IPS-18c (cell line): ENCODE data around the gene AUTS2.

ENCODE experiments used
- H3K4me3 ChIP-seq: 2 replicates; pipeline ENCODE4 v1.7.0; 2013; ENCODE audit warnings: low read depth, mild to moderate bottlenecking, low read length, moderate library complexity; ENCODE audit not compliant: insufficient read depth
- H3K9me3 ChIP-seq: one replicate; pipeline ENCODE4 v1.6.1; 2013; ENCODE audit warnings: mild to moderate bottlenecking, low read length, moderate library complexity; ENCODE audit not compliant: control insufficient read depth, insufficient read depth

AUTS2 gene

DNA sequence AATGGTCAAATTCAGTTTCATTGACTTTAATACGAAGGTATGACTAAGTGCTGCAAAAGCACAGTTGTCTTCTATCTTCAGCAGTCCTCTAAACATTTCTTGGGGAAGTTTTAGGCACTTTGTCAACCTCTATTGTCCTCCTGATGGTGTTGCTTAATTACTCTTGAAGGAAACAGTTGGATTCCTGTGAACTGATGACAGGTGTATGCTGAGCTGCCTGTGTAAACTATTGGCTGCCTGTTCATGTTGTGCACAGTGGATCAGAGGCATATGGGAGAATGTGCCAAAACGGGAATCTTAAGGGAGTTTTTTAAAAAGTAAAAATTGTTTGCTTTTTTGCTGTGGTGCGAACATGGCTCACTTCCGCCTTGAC is 221.0 kb downstream of the AUTS2 start:
- Histone ChIP-seq H3K4me3 (no peak overlapping the region), H3K9me3 (no peaks in the 10 kb centered on the region)

DNA sequence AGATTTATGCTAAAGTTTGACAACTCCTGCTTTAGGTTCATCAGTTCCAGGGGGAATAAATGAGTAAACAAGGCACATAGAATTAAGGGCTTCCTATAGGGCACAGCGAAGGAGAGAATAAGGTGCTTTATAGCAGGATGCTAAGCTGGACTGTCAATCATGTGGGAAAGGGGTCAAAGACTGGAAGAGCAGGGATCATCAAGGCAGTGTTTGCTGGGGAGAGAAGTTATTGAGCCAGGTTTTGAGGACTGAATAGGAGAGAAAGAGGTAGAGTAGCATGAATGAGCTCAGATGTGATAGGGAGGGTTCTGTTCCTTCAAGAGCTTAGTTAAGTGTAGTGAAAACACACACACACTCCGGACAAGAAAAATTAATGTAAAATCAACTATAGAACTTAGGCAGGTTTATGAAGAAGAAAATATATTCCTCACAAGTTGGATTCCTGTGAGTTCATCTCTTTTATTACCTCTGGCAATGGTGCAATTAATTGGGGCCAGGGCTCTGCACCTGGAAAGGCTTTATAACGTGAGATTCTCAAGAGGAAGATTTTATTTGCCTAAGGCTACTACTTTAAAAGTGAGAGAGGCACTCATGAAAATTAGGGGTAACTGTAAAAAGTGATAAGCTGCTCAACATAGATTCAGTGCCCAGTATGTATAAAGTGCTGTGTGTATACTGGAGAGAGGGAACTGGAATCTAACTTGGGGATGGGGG is 222.4 kb downstream of the AUTS2 start:
- Histone ChIP-seq H3K9me3 (no peaks in the 10 kb centered on the region), H3K4me3 (no peak overlapping the region)

DNA sequence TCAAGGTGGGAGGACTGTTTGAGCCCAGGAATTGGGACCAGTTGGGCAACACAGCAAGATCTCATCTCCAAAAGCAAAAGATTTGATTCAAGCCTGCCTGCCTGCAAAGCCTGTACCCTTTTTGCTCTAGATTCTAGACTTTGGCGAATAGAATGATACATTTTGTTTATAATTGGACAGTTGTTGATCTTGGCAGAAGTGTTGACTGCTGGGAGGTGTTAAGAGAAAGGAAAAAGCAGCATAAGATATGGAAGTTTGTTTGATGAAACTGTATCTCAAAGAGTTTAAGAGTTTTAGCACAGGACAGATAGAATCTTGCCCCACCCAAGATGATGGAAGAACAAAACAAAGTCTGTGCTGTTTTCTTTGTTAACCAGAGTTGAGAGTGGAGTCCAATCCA is 224.1 kb downstream of the AUTS2 start:
- no peaks in the 10 kb centered on the region for H3K9me3 ChIP-seq
- H3K4me3 ChIP-seq: no peak overlapping the region

DNA sequence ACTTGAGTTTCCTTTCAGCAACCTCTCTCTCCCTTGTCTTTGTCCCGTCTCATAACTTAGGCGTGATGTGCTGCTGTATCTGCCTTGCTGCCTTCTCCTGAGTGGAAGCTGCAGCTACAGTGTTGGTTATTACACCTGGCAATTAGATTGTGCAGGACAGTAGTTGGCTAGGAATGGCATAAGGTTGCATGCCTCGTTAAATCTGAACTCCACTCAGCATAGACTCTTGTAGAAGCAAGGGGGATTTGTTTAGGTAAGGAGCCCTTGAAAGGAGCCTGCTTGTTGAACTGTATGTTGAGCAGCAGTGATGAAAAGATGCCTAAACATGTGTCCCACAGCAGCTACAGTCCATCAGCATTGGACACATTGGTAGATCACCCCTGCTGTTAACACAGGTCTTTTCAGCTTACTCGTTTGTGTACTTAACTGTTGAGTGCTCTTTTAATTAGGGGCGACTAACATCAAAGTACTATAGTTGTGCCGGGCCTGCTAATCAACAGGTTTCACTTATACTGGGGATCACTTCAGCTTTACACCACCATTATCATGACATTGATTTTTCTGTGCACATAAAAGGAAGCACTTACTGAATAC is 225.0 kb downstream of the AUTS2 start:
- H3K9me3 ChIP-seq: no peaks in the 10 kb centered on the region
- H3K4me3 ChIP-seq: no peak overlapping the region

DNA sequence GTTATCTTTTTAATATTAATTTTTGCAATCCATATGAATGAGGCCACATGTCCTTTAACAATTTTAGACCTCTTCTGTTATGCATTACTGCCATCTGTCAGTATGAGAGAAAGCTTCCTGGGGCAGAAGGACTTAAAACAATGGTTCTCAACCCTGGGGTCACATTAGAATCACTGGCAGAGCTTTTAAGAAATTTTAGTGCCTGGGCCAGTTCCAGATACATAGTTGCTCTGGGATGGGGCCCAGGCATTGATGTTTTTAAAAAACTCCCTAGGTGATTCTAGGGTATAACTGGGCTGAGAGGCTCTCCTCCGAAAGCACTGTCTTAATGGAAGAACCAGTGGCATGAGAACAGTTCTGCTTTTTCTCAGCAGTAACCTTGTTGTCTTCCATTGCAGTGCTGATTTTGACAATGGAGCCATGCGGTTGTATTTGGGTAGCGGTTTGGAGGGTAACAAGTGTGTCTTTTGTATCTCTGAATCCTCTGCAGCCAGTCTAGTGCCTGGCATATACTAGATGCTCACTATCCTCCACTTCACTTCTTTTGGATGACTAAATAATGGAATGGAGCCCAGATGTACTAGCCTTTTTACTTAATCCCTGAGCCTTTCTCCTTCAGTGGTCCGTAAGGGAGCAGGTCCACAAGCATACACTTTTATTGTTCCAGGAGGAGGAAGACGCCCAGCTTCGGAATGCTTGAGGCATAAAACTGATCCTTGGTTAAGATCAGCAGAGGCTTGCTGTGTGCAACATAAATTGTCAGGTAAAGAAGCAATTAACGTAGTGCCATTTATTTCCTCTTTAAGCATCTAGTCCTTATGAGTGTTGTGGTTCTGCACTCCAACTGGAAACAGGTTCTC is 227.1 kb downstream of the AUTS2 start:
- Histone ChIP-seq H3K9me3 (no peaks in the 10 kb centered on the region), H3K4me3 (no peak overlapping the region)

DNA sequence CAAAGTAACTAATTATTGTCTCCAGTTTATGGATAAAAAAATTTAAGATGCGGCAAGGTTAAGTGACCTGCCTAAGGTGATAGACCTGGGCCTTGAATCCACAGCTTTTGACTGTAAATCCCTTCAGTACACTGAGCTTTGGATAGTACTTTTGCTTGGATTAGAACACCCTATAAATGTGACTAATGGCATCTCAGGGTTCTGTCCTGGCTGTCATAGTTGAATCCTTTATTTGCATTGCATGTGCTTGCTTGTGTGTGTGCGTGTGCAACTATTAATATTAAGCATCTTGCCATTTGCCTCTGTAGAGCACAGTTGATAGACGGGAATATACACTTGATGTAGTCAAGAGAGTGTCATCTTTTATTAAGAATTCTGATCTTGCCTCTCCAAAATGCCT is 228.0 kb downstream of the AUTS2 start:
- no peak overlapping the region for H3K4me3 ChIP-seq
- no peaks in the 10 kb centered on the region for H3K9me3 ChIP-seq

DNA sequence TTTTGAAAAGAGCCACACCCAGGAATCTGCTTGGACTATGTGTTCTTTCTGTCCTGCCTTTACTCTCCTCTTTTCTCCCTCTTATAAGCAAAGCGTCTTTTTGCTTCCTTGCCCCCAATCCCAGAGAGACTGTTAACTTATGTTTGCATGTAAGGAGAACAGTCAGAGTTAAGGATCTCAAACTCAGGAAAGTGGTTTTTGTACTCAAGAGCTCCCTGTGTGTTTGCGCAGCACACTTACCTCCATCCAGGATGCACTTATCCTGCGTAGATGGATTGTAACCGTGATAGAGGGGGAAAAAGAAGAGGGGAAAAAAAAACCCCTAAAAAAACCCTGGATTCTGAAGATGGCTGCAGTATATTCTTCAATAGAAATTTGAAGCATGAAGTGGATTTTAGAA is 228.9 kb downstream of the AUTS2 start:
- no peak overlapping the region for H3K4me3 ChIP-seq
- no peaks in the 10 kb centered on the region for H3K9me3 ChIP-seq

DNA sequence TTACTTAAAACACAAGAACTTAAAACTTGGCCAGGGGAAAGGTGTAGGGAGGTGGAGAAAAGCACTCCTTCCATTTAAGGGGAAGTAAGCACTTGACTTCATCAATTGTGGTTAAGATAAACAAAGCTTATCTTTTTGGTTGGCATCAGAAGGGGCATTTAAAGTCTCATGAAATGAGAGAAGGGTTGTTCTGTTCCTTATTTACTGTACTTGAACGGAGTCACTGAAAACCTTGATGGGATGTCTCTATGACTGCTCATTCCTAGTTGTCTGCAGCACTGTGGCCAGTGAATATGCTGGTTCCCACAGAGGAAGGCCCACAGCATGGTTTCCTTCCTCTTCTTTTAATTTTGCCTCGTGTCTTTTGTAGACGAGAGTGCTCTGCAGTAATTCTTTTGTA is 229.3 kb downstream of the AUTS2 start:
- Histone ChIP-seq H3K4me3 (no peak overlapping the region), H3K9me3 (no peaks in the 10 kb centered on the region)

DNA sequence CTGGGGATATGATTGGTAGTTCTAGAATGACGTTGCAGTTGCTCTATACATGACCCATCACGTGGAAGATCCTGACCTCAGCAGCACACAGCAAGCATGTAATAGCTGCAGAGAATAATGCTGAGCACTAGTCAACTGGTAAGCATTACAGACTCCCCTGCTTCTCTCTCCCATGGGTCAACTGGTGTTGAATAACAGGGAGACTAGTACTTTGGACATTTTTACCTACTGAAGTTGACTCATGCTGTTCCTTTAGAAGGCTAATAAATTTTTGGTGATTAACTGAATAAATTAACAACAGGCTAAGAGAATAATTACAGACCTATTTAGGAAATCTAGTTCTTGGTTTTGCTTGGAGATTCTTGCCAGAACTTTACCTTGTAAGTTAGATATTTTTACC is 234.1 kb downstream of the AUTS2 start:
- Histone ChIP-seq H3K9me3 (no peaks in the 10 kb centered on the region), H3K4me3 (no peak overlapping the region)

DNA sequence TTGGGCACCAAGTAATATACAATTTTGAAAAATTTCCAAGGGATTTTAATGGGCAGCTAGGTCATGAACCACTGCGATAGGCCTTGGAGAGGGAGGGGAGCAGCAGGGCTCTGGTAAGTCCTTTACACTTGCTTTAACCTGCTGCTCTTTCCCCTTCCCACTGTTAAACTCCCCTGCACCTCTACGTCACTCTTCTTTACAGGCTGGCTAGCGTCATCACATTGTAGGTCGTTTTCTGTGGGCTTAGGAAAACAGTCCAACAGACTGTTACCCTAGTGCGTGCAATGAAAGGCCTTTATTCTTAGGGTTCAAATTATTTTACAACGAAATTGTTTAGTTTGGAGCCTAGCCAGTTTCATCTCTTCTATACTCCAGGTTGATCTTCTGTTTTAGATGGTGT is 235.7 kb downstream of the AUTS2 start:
- H3K9me3 ChIP-seq: no peaks in the 10 kb centered on the region

DNA sequence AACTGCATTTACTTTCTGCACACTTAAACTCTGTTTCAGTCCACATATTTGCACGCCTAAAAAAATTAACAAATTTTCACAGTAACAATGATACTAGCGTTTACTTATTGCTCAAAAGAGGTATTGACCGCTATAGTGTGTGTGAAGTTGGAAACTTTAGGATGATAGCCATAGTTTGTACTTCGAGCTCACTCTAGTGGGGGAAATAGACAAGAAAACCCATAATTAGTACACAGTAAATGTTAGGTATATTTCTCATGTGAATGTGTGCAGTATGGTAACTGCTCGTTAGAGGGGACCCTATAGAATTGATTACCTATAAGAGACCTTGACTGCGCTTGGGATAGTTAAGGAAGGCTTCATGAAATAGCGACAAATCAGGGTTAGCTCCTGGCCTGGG is 238.4 kb downstream of the AUTS2 start:
- no peaks in the 10 kb centered on the region for H3K9me3 ChIP-seq
- H3K4me3 ChIP-seq: no peak overlapping the region

More for the DNA sequence above, 235.7 kb downstream of the AUTS2 start:
- no peak overlapping the region for H3K4me3 ChIP-seq

DNA sequence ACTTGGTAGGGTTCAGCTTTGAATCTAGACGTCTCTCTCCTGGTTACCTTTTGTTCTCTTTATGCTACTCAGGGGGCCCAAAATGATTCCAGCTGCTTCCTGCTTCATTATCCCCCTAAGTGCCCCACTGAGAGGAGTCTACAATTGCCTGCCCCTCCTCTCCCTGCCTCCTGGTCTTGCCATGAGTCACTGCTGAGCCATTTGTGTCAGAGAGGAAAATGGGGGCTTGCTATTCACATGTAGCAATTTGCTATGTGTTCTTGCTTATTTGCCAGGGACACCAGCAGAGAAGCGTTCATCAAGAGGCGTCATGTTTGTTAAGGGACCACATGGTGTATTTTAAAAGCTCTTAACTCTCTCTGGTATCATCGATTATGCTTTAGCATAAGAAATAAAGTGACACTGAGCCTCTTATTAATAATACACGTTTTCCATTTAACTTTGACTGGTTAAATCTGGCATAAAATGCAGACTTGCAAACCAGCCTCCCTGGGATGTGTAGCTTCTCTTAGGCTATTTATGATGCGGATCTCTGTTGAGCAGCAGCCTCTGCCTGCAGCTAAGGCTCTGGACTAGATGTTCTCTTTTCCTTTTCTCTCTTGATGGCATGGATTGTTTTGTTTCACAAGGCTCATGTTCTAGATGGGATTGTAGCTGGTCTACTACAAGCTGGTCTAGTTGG is 239.3 kb downstream of the AUTS2 start:
- Histone ChIP-seq H3K9me3 (no peaks in the 10 kb centered on the region), H3K4me3 (no peak overlapping the region)

DNA sequence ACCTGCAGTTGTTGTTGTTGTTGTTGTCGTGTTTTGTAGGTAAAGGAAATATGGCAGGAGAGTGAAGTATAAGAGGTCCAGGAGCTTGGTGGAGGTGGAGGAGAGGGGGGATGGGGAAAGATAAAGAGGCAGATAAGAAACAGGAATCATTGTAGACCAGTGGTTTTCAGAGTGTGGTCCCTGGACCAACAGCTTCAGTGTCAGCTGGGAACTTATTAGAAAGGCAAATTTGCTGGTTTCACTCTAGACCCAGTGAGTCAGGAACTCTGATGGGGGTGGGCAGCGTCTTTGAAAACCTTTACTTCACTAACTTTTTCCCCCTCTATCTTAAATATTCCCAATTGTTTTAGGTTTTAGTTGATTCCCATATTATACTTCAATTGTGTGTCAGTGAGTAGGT is 241.5 kb downstream of the AUTS2 start:
- H3K9me3 ChIP-seq: no peaks in the 10 kb centered on the region
- H3K4me3 ChIP-seq: no peak overlapping the region

DNA sequence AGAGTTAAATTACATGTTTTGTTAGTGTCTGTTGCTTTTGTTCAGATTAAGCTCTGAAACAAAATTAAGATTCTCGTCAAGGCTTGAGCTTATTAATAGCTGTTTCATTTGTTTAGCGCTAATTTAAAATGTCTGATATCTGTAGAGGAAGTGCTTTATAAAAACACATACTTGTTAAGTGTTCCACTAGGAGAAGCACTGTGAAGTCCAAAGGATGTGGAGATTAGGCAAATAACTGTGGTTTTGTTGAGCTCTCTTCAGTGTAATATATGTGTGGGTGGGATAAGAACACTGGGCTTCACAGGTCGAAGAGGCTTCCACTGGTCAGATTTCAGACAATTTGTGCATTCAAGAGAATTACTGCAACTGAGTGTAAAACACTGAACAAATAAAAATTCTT is 242.0 kb downstream of the AUTS2 start:
- no peaks in the 10 kb centered on the region for H3K9me3 ChIP-seq
- H3K4me3 ChIP-seq: no peak overlapping the region

DNA sequence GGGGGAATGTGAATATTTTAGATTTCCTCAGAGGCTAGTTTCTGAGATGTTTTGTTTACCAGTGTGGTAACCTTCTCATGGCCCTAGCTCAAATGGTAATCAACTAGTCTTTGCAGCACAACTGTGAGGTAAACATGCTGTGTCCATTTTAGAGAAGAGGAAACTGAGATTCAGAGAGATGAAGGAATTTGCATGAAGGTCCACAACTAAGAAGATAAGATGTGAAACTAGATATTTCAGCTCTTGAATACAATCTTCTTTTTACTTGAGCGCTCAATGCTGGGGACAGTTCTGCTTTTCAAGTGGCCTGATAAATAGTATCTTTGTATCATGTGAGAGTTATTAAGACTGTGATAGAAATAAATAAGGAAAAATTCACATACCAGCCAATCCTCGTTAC is 245.4 kb downstream of the AUTS2 start:
- Histone ChIP-seq H3K4me3 (no peak overlapping the region), H3K9me3 (no peaks in the 10 kb centered on the region)

DNA sequence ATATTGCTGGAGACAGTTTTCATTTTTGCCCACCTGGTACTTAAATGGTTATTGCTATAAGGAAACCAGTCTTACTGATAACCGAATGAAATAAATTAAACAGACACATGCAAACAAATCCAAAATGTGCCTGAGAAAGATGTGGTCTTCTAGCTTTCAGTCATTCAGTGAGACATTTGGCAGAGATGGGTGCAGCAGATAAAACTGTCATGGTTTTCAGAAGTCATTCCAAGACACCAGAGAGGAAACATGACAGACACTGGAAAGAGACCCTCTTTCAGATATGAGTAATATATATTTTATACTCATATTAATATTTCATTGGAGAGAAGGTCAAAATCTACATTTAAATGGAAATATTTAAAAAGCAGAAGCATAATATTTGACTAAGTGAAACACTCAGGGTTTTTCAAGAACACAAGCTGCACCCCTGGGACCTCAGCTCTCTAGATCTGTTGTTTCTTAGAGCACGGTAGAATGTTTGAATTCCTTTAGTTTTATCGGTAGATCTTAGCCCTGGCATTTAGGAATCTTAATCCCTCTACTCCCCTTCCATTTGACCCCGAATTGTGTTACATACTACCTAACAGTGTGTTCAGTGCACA is 246.1 kb downstream of the AUTS2 start:
- H3K9me3 ChIP-seq: no peaks in the 10 kb centered on the region
- H3K4me3 ChIP-seq: no peak overlapping the region

DNA sequence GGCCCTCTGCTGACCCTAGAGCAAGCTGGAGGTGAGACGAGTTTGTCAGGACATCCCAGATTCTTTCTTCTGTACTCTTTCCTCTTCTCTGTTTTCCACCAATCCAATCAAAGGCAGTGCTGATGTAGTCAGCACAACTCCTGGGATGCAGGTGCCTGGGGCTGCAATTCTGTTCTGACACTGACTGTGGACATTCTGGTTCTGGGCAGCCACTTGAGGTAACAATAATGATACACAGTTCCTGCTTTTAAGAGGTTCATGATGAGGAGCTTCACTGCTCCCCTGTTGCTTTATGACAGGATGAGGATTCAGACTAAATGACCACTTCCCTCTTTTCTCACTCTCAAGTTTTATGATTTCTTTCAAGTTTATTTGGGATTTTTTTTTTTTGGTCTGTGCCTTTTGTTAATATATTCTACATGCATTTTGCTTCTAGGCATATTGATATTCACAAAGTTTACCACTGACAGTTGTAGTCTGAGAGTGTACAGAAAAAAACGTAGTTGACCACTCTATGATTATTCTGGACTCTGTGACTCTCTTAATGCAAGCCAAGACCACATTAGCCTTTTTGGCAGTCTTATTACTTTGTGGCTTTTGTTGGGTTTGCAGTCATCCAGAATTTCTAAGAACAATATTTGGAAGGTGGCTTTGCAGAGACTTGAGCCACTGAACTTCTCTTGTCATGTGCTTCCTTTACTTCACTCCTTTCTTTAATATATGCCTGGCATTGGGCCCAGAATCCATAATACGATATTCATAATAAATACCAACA is 247.6 kb downstream of the AUTS2 start:
- Histone ChIP-seq H3K9me3 (no peaks in the 10 kb centered on the region), H3K4me3 (no peak overlapping the region)
